ENCODE measurements around the gene YARS1.

GRCh38 chr1:32766328-32766972, 50.7 kb downstream of the YARS1 start:
- TF ChIP-seq AGO1 (IDR thresholded peaks at IDR 0.05; ENCODE audit: low read depth, low read length, poor library complexity, severe bottlenecking) (no peak), TCF12 (IDR thresholded peaks at IDR 0.05) (no peak), TCF12 (CRISPR knock-in tag; IDR thresholded peaks at IDR 0.05) (no peak), TBL1XR1 (IDR thresholded peaks at IDR 0.05; ENCODE audit: borderline replicate concordance, low read length, partially characterized antibody) (no peak), ZSCAN9 (CRISPR knock-in tag; IDR thresholded peaks at IDR 0.05; ENCODE audit: borderline replicate concordance) (no peak), SMC3 (IDR thresholded peaks at IDR 0.05; ENCODE audit: low read length) (no peak), POLR2A (IDR thresholded peaks at IDR 0.05; ENCODE audit: insufficient read depth in 1 of 2, low read depth in 2 of 2, low read length in 2 of 2) (no peak), CEBPB (IDR thresholded peaks at IDR 0.05; ENCODE audit: borderline replicate concordance, low read depth, low read length) (no peak), CTCF (CRISPR knock-in tag; IDR thresholded peaks at IDR 0.05) (no peak), RAD21 (CRISPR knock-in tag; IDR thresholded peaks at IDR 0.05) (no peak), HES4 (CRISPR knock-in tag; IDR thresholded peaks at IDR 0.05; ENCODE audit: borderline replicate concordance) (no peak), EHMT2 (IDR thresholded peaks at IDR 0.05; ENCODE audit: borderline replicate concordance, low read depth, low read length) (no peak), CHD2 (IDR thresholded peaks at IDR 0.05; ENCODE audit: low read depth, low read length) (no peak), CBX1 (IDR thresholded peaks at IDR 0.05; ENCODE audit: low read depth) (no peak)

Data from HepG2 (cell line).